ENCODE results near the gene SUPT3H. TPM values are rescaled to one million over a fixed set of nuclear protein-coding genes. Genes with fewer than 3 reads are reported as not detected.

The SUPT3H gene
- total and polyA plus RNA-seq, 2 of the 13 experiments (the other 11 are each of a cell fraction or from before 2014, with no cell fraction given) = 11.9 to 36.1 TPM

DNA sequence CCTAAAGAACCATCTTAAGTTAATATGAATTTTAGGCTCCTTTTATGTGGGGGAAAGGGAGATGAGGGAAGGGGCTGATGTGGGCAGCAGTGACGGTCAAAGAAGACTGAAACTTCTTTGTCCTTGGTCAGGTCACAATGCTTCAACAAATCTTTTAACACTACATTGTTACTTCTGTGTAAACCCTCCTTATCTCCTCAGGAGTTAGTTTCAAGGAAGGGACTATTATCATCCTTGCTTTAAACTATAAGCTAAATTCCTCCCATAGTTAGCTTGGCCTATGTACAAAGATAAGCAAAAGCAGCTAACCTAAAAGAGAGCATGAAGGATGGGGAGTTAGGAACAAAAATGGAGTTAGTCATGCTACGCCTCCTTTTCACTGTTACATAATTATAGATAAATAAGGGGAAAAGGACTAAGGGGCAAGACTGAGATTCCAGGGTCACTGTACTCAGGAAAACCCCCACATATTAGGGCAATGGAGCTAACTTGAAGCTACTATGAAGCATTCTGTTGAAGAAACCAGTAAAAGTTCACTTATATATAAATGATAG, 222.3 kb downstream of the SUPT3H start (continued):
- TF ChIP-seq AGO1 (IDR thresholded peaks at IDR 0.05; ENCODE audit: low read depth, low read length, poor library complexity, severe bottlenecking) = no peak
- TF ChIP-seq, protein P1, sequence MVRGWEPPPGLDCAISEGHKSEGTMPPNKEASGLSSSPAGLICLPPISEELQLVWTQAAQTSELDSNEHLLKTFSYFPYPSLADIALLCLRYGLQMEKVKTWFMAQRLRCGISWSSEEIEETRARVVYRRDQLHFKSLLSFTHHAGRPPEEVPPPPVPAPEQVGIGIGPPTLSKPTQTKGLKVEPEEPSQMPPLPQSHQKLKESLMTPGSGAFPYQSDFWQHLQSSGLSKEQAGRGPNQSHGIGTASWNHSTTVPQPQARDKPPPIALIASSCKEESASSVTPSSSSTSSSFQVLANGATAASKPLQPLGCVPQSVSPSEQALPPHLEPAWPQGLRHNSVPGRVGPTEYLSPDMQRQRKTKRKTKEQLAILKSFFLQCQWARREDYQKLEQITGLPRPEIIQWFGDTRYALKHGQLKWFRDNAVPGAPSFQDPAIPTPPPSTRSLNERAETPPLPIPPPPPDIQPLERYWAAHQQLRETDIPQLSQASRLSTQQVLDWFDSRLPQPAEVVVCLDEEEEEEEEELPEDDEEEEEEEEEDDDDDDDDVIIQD (CRISPR knock-in tag; IDR thresholded peaks at IDR 0.05; ENCODE audit: low read depth) = no peak
- no peak for TF ChIP-seq FOXP4 (CRISPR knock-in tag; IDR thresholded peaks at IDR 0.05)
- TF ChIP-seq ZNF720 (CRISPR knock-in tag; IDR thresholded peaks at IDR 0.05) = no peak
- TF ChIP-seq, protein P2, sequence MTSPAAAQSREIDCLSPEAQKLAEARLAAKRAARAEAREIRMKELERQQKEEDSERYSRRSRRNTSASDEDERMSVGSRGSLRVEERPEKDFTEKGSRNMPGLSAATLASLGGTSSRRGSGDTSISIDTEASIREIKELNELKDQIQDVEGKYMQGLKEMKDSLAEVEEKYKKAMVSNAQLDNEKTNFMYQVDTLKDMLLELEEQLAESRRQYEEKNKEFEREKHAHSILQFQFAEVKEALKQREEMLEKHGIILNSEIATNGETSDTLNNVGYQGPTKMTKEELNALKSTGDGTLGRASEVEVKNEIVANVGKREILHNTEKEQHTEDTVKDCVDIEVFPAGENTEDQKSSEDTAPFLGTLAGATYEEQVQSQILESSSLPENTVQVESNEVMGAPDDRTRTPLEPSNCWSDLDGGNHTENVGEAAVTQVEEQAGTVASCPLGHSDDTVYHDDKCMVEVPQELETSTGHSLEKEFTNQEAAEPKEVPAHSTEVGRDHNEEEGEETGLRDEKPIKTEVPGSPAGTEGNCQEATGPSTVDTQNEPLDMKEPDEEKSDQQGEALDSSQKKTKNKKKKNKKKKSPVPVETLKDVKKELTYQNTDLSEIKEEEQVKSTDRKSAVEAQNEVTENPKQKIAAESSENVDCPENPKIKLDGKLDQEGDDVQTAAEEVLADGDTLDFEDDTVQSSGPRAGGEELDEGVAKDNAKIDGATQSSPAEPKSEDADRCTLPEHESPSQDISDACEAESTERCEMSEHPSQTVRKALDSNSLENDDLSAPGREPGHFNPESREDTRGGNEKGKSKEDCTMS (CRISPR knock-in tag; conservative IDR thresholded peaks at IDR 0.05) = no peak

DNA sequence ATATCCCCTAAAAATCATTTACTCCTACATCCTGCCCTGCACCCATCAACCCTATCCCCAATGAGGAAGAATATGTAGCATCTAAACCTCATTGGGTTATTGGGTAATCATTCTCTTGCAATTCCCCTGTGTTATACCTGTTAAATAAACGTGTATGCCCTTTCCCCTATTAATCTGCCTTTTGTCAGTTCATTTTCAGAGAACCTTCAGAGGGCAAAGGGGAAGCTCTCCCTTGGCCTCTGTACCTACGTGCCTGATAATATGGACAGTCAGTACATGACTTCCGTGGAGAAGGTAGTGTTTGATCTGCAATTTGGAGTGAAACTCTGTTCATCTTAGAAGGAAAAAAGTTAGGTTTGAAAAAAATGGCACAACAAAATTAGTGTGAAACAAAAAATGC, 223.1 kb downstream of the SUPT3H start:
- FAIRE-seq (no peak), DNase-seq (ENCODE audit: low spot score) (no peak), ATAC-seq (no peak)
- ChIA-PET POLR2A (no interaction called here), CTCF (ENCODE audit: low intra/inter-chr PET ratio, low total read pairs) (no interaction called here)
- Histone ChIP-seq H3K4me3 (replicated peaks in 1 of 3; ENCODE audit: insufficient read depth in 1 of 3, low read depth in 2 of 3, low read length in 3 of 3) (no peak overlapping the region), H2AFZ (ENCODE audit: low read length) (no peak overlapping the region), H3K36me3 (replicated peaks in 1 of 2; ENCODE audit: control insufficient read depth in 1 of 2, insufficient read depth in 2 of 2, low read length in 2 of 2) (no peaks in the 10 kb centered on the region), H3K4me1 (ENCODE audit: insufficient read depth, low read length) (no peaks in the 10 kb centered on the region), H4K20me1 (ENCODE audit: insufficient read depth, low read length) (no peaks in the 10 kb centered on the region), H3K9ac (ENCODE audit: insufficient read depth, low read depth, low read length) (no peak overlapping the region), H3K9me3 (ENCODE audit: low read length) (no peaks in the 10 kb centered on the region), H3K27ac (ENCODE audit: extremely low read length, insufficient read depth, low read length) (no peak overlapping the region), H3K79me2 (ENCODE audit: insufficient read depth, low read length) (no peaks in the 10 kb centered on the region), H3K4me2 (ENCODE audit: low read depth, low read length) (no peak overlapping the region), H3K27me3 (ENCODE audit: control insufficient read depth in 1 of 2, insufficient read depth in 2 of 2, low read length in 2 of 2) (no peaks in the 10 kb centered on the region)
- WGBS (ENCODE audit: low lambda C conversion rate) = 59% methylated on average over 3 of the region's 3 CpGs
- intact Hi-C loops (cut with micrococcal nuclease; ENCODE audit: unreplicated experiment) (no loop called here), in situ Hi-C loops (cut with HindIII; ENCODE audit: extremely low pct_ligation_motif_present, low pct_unique_long_range_greater_than_20kb) (no loop called here)
- TF ChIP-seq ZXDC (CRISPR knock-in tag; IDR thresholded peaks at IDR 0.05) (no peak), PPARG (CRISPR knock-in tag; conservative IDR thresholded peaks at IDR 0.05) (peak; percentile 47; the same call in 1 of the 2 replicates), NFE2L2 (IDR thresholded peaks at IDR 0.05; ENCODE audit: low read length) (no peak), ZMYM4 (CRISPR knock-in tag; IDR thresholded peaks at IDR 0.05) (0 out of 2 replicates have a peak, but pooled peaks have one; percentile 29), EP300 (IDR thresholded peaks at IDR 0.05; ENCODE audit: low read depth in 2 of 2, low read length in 2 of 2) (no peak), EP300 (CRISPR knock-in tag; IDR thresholded peaks at IDR 0.05; ENCODE audit: borderline replicate concordance) (no peak)
- TF ChIP-seq, protein P3, sequence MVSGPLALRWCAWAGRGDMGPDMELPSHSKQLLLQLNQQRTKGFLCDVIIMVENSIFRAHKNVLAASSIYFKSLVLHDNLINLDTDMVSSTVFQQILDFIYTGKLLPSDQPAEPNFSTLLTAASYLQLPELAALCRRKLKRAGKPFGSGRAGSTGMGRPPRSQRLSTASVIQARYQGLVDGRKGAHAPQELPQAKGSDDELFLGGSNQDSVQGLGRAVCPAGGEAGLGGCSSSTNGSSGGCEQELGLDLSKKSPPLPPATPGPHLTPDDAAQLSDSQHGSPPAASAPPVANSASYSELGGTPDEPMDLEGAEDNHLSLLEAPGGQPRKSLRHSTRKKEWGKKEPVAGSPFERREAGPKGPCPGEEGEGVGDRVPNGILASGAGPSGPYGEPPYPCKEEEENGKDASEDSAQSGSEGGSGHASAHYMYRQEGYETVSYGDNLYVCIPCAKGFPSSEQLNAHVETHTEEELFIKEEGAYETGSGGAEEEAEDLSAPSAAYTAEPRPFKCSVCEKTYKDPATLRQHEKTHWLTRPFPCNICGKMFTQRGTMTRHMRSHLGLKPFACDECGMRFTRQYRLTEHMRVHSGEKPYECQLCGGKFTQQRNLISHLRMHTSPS (CRISPR knock-in tag; IDR thresholded peaks at IDR 0.05; ENCODE audit: low read depth) = no peak
- no TSS peak for BruUV-seq (replicated peaks)

Measured in HepG2 (cell line).